GM23338 (cell line): Measurements from ENCODE around the gene KCTD17. TPM values are rescaled to one million over a fixed set of nuclear protein-coding genes. Genes with fewer than 3 reads are reported as not detected.

ENCODE experiments used
- ATAC-seq: fragments of 200-7000 bp; cut with Tn5 transposase; 3 replicates; pipeline ENCODE4 v1.9.1; 2020
- DNase-seq: peaks from one replicate; pipeline ENCODE4 v3.0.0-alpha.2; 2015; ENCODE audit warnings: low spot score
- H2AFZ ChIP-seq: fragments of 200-600 bp; sonication (generic); 2 replicates; pipeline ENCODE4 v1.8.0; 2016; ENCODE audit warnings: antibody characterized with exemption, mild to moderate bottlenecking, moderate library complexity
- H3F3A ChIP-seq: fragments of 200-600 bp; sonication (generic); replicated peaks from 2 replicates; pipeline ENCODE4 v1.8.0; 2017; ENCODE audit warnings: antibody characterized with exemption, mixed run types, low read depth
- H3K27ac ChIP-seq: fragments of 200-600 bp; sonication (generic); 2 replicates; pipeline ENCODE4 v1.6.1; 2016; ENCODE audit warnings: low read depth
- H3K27me3 ChIP-seq: fragments of 200-600 bp; sonication (generic); 2 replicates; pipeline ENCODE4 v1.8.0; 2016; ENCODE audit warnings: mild to moderate bottlenecking, mixed run types, moderate library complexity; ENCODE audit not compliant: insufficient read depth
- H3K36me3 ChIP-seq: fragments of 200-600 bp; sonication (generic); 2 replicates; pipeline ENCODE4 v1.8.0; 2016; ENCODE audit warnings: mild to moderate bottlenecking; ENCODE audit not compliant: insufficient read depth
- H3K4me1 ChIP-seq: fragments of 200-600 bp; sonication (generic); 2 replicates; pipeline ENCODE4 v1.8.0; 2016; ENCODE audit warnings: mild to moderate bottlenecking, moderate library complexity; ENCODE audit not compliant: insufficient read depth
- H3K4me2 ChIP-seq: fragments of 200-600 bp; sonication (generic); 2 replicates; pipeline ENCODE4 v1.7.1; 2017; ENCODE audit warnings: mixed run types
- H3K4me3 ChIP-seq: fragments of 200-600 bp; sonication (generic); 2 replicates; pipeline ENCODE4 v1.6.1; 2016; ENCODE audit warnings: mixed run types
- H3K79me2 ChIP-seq: fragments of 200-600 bp; sonication (generic); replicated peaks from 2 replicates; pipeline ENCODE4 v1.8.0; 2017; ENCODE audit warnings: mild to moderate bottlenecking; ENCODE audit not compliant: insufficient read depth
- H3K9me2 ChIP-seq: fragments of 200-600 bp; sonication (generic); 2 replicates; pipeline ENCODE4 v1.8.0; 2017; ENCODE audit not compliant: insufficient read depth
- H4K20me1 ChIP-seq: fragments of 200-600 bp; sonication (generic); replicated peaks from 2 replicates; pipeline ENCODE4 v1.8.0; 2017; ENCODE audit warnings: mild to moderate bottlenecking; ENCODE audit not compliant: insufficient read depth
- H3K27ac Mint-ChIP-seq: 2 replicates; pipeline ENCODE4 v1.8.0; 2020; ENCODE audit warnings: inconsistent platforms, mild to moderate bottlenecking, moderate library complexity, mixed read lengths
- H3K27me3 Mint-ChIP-seq: 3 replicates; pipeline ENCODE4 v1.8.0; 2022; ENCODE audit warnings: low read depth, mild to moderate bottlenecking, moderate library complexity, mixed read lengths, inconsistent platforms; ENCODE audit not compliant: insufficient read depth, poor library complexity
- H3K36me3 Mint-ChIP-seq: 3 replicates; pipeline ENCODE4 v1.8.0; 2021; ENCODE audit warnings: low read depth, mild to moderate bottlenecking, inconsistent platforms, moderate library complexity, mixed read lengths
- H3K4me1 Mint-ChIP-seq: 3 replicates; pipeline ENCODE4 v1.8.0; 2020; ENCODE audit warnings: mild to moderate bottlenecking, inconsistent platforms, mixed read lengths
- H3K4me3 Mint-ChIP-seq: 3 replicates; pipeline ENCODE4 v1.8.0; 2021; ENCODE audit warnings: moderate library complexity, mild to moderate bottlenecking, inconsistent platforms, mixed read lengths
- H3K9me3 Mint-ChIP-seq: 3 replicates; pipeline ENCODE4 v1.8.0; 2020; ENCODE audit warnings: moderate library complexity, mild to moderate bottlenecking, inconsistent platforms, mixed read lengths
- CREB1 ChIP-seq: fragments of 250-450 bp; sonication (Bioruptor Pico); IDR thresholded peaks from 2 replicates; pipeline ENCODE4 v1.5.0; 2020; ENCODE audit warnings: low read depth, mild to moderate bottlenecking, moderate library complexity
- EZH2 ChIP-seq: fragments of 200-600 bp; sonication (generic); IDR thresholded peaks from one replicate; pipeline ENCODE4 v1.8.0; 2017; ENCODE audit warnings: antibody characterized with exemption, mild to moderate bottlenecking, low read depth; ENCODE audit not compliant: unreplicated experiment
- EZH2phosphoT487 ChIP-seq: fragments of 200-600 bp; sonication (generic); IDR thresholded peaks from one replicate; pipeline ENCODE4 v1.8.1; 2018; ENCODE audit warnings: antibody characterized with exemption; ENCODE audit not compliant: unreplicated experiment
- JUNB ChIP-seq: IDR thresholded peaks from one replicate; pipeline ENCODE4 v1.6.1; 2016; ENCODE audit warnings: antibody characterized with exemption; ENCODE audit not compliant: unreplicated experiment
- NANOG ChIP-seq: IDR thresholded peaks from 2 replicates; pipeline ENCODE4 v1.6.1; 2016; ENCODE audit warnings: antibody characterized with exemption, borderline replicate concordance
- POLR2AphosphoS5 ChIP-seq: IDR thresholded peaks from 2 replicates; pipeline ENCODE4 v1.6.1; 2016; ENCODE audit warnings: antibody characterized with exemption, low read depth
- STAT1 ChIP-seq: IDR thresholded peaks from one replicate; pipeline ENCODE4 v1.6.1; 2016; ENCODE audit warnings: antibody characterized with exemption; ENCODE audit not compliant: unreplicated experiment
- ZNF114 ChIP-seq: fragments of 250-450 bp; sonication (Bioruptor Pico); IDR thresholded peaks from 2 replicates; pipeline ENCODE4 v1.5.0; 2020; ENCODE audit warnings: mild to moderate bottlenecking, moderate library complexity
- ZNF331 ChIP-seq: fragments of 250-450 bp; sonication (Bioruptor Pico); IDR thresholded peaks from 2 replicates; pipeline ENCODE4 v1.5.0; 2020; ENCODE audit warnings: low read depth, mild to moderate bottlenecking, moderate library complexity
- polyA plus RNA-seq: library from polyadenylated mRNA; unstranded; fragments of >200 nt; fragmentation: Nextera tagmentation; extraction: Ambion mirVana; gene quantifications from 2 replicates; pipeline ENCODE4 v1.2.1, GENCODE V29; 2016
- total RNA-seq: library from RNA; depleted of rRNA; stranded (reverse); fragments of >200 nt; shearing (Covaris generic); gene quantifications from 2 replicates; pipeline ENCODE4 v1.2.3, GENCODE V29; 2014
- TF ChIP-seq, protein P1 (sequence below): fragments of 250-450 bp; sonication (Bioruptor Pico); IDR thresholded peaks from 2 replicates; pipeline ENCODE4 v1.5.0; 2020; ENCODE audit warnings: mild to moderate bottlenecking, moderate library complexity
- TF ChIP-seq, protein P2 (sequence below): IDR thresholded peaks from 2 replicates; pipeline ENCODE4 v1.6.1; 2016; ENCODE audit warnings: antibody characterized with exemption
- TF ChIP-seq, protein P3 (sequence below): IDR thresholded peaks from one replicate; pipeline ENCODE4 v1.6.1; 2018; ENCODE audit warnings: antibody characterized with exemption; ENCODE audit not compliant: unreplicated experiment
- TF ChIP-seq, protein P4 (sequence below), 2 experiments: fragments of 200-600 bp in 1 of 2; sonication (generic) in 1 of 2; conservative IDR thresholded peaks; 2 replicates each; pipeline versions ENCODE4 v1.5.1 to v1.6.1; 2016 to 2017; ENCODE audit warnings: antibody characterized with exemption in 2 of 2, low read depth in 2 of 2, mild to moderate bottlenecking in 2 of 2, moderate library complexity in 1 of 2

KCTD17 gene
- total and polyA plus RNA-seq, 2 experiments from 2014 or later = 25.1 to 35.0 TPM

DNA sequence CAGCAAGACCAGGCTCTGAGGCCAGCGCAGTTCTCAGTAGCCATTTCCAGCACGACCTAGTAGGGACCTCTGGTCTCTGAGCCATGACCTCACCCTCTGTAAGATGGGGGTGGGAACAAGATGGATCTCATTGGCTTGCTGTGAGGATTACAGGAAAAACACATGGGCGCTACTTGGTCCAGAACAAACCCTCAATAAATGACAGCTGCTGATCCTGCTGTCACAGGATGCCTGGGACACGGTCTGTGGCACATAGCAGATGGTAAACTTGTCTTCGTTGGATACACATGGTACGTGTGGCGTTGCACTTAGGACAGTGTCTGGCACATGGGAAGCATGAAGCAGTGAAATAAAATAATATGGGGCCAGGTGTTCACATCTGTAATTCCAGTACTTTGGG is 4.5 kb upstream of the KCTD17 start:
- peaks cover 8% of the 10 kb centered on the region for H3K27me3 Mint-ChIP-seq
- no peaks in the 10 kb centered on the region for H3K36me3 ChIP-seq
- no peak overlapping the region for H3K27ac Mint-ChIP-seq
- H3K9me3 Mint-ChIP-seq = no peaks in the 10 kb centered on the region; the same call in 2 of the 3 replicates
- H4K20me1 ChIP-seq = no peaks in the 10 kb centered on the region
- H3K36me3 Mint-ChIP-seq = no peaks in the 10 kb centered on the region
- H3K4me1 ChIP-seq = no peaks in the 10 kb centered on the region; the same call in 1 of the 2 replicates
- H3K27ac ChIP-seq = no peak overlapping the region
- DNase-seq (no peak), ATAC-seq (no peak)
- no peak overlapping the region for H3K4me3 Mint-ChIP-seq
- no peak overlapping the region for H2AFZ ChIP-seq
- peaks cover 9% of the 10 kb centered on the region for H3K4me1 Mint-ChIP-seq
- H3K4me3 ChIP-seq = no peak overlapping the region
- H3K79me2 ChIP-seq = no peaks in the 10 kb centered on the region
- peaks cover 4% of the 10 kb centered on the region; the same call in 1 of the 2 replicates for H3K27me3 ChIP-seq
- TF ChIP-seq NANOG (no peak), EZH2 (no peak), ZNF114 (no peak), EZH2phosphoT487 (no peak), JUNB (no peak), ZNF331 (no peak), POLR2AphosphoS5 (no peak), STAT1 (no peak), CREB1 (no peak)
- TF ChIP-seq, protein P1, sequence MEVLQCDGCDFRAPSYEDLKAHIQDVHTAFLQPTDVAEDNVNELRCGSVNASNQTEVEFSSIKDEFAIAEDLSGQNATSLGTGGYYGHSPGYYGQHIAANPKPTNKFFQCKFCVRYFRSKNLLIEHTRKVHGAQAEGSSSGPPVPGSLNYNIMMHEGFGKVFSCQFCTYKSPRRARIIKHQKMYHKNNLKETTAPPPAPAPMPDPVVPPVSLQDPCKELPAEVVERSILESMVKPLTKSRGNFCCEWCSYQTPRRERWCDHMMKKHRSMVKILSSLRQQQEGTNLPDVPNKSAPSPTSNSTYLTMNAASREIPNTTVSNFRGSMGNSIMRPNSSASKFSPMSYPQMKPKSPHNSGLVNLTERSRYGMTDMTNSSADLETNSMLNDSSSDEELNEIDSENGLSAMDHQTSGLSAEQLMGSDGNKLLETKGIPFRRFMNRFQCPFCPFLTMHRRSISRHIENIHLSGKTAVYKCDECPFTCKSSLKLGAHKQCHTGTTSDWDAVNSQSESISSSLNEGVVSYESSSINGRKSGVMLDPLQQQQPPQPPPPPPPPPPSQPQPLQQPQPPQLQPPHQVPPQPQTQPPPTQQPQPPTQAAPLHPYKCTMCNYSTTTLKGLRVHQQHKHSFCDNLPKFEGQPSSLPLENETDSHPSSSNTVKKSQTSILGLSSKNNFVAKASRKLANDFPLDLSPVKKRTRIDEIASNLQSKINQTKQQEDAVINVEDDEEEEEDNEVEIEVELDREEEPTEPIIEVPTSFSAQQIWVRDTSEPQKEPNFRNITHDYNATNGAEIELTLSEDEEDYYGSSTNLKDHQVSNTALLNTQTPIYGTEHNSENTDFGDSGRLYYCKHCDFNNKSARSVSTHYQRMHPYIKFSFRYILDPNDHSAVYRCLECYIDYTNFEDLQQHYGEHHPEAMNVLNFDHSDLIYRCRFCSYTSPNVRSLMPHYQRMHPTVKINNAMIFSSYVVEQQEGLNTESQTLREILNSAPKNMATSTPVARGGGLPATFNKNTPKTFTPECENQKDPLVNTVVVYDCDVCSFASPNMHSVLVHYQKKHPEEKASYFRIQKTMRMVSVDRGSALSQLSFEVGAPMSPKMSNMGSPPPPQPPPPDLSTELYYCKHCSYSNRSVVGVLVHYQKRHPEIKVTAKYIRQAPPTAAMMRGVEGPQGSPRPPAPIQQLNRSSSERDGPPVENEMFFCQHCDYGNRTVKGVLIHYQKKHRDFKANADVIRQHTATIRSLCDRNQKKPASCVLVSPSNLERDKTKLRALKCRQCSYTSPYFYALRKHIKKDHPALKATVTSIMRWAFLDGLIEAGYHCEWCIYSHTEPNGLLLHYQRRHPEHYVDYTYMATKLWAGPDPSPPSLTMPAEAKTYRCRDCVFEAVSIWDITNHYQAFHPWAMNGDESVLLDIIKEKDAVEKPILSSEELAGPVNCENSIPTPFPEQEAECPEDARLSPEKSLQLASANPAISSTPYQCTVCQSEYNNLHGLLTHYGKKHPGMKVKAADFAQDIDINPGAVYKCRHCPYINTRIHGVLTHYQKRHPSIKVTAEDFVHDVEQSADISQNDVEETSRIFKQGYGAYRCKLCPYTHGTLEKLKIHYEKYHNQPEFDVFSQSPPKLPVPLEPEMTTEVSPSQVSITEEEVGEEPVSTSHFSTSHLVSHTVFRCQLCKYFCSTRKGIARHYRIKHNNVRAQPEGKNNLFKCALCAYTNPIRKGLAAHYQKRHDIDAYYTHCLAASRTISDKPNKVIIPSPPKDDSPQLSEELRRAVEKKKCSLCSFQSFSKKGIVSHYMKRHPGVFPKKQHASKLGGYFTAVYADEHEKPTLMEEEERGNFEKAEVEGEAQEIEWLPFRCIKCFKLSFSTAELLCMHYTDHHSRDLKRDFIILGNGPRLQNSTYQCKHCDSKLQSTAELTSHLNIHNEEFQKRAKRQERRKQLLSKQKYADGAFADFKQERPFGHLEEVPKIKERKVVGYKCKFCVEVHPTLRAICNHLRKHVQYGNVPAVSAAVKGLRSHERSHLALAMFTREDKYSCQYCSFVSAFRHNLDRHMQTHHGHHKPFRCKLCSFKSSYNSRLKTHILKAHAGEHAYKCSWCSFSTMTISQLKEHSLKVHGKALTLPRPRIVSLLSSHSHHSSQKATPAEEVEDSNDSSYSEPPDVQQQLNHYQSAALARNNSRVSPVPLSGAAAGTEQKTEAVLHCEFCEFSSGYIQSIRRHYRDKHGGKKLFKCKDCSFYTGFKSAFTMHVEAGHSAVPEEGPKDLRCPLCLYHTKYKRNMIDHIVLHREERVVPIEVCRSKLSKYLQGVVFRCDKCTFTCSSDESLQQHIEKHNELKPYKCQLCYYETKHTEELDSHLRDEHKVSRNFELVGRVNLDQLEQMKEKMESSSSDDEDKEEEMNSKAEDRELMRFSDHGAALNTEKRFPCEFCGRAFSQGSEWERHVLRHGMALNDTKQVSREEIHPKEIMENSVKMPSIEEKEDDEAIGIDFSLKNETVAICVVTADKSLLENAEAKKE (CRISPR knock-in tag) = no peak
- TF ChIP-seq, protein P2, sequence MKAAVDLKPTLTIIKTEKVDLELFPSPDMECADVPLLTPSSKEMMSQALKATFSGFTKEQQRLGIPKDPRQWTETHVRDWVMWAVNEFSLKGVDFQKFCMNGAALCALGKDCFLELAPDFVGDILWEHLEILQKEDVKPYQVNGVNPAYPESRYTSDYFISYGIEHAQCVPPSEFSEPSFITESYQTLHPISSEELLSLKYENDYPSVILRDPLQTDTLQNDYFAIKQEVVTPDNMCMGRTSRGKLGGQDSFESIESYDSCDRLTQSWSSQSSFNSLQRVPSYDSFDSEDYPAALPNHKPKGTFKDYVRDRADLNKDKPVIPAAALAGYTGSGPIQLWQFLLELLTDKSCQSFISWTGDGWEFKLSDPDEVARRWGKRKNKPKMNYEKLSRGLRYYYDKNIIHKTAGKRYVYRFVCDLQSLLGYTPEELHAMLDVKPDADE = no peak
- TF ChIP-seq, protein P3, sequence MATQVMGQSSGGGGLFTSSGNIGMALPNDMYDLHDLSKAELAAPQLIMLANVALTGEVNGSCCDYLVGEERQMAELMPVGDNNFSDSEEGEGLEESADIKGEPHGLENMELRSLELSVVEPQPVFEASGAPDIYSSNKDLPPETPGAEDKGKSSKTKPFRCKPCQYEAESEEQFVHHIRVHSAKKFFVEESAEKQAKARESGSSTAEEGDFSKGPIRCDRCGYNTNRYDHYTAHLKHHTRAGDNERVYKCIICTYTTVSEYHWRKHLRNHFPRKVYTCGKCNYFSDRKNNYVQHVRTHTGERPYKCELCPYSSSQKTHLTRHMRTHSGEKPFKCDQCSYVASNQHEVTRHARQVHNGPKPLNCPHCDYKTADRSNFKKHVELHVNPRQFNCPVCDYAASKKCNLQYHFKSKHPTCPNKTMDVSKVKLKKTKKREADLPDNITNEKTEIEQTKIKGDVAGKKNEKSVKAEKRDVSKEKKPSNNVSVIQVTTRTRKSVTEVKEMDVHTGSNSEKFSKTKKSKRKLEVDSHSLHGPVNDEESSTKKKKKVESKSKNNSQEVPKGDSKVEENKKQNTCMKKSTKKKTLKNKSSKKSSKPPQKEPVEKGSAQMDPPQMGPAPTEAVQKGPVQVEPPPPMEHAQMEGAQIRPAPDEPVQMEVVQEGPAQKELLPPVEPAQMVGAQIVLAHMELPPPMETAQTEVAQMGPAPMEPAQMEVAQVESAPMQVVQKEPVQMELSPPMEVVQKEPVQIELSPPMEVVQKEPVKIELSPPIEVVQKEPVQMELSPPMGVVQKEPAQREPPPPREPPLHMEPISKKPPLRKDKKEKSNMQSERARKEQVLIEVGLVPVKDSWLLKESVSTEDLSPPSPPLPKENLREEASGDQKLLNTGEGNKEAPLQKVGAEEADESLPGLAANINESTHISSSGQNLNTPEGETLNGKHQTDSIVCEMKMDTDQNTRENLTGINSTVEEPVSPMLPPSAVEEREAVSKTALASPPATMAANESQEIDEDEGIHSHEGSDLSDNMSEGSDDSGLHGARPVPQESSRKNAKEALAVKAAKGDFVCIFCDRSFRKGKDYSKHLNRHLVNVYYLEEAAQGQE = no peak
- TF ChIP-seq, protein P4, sequence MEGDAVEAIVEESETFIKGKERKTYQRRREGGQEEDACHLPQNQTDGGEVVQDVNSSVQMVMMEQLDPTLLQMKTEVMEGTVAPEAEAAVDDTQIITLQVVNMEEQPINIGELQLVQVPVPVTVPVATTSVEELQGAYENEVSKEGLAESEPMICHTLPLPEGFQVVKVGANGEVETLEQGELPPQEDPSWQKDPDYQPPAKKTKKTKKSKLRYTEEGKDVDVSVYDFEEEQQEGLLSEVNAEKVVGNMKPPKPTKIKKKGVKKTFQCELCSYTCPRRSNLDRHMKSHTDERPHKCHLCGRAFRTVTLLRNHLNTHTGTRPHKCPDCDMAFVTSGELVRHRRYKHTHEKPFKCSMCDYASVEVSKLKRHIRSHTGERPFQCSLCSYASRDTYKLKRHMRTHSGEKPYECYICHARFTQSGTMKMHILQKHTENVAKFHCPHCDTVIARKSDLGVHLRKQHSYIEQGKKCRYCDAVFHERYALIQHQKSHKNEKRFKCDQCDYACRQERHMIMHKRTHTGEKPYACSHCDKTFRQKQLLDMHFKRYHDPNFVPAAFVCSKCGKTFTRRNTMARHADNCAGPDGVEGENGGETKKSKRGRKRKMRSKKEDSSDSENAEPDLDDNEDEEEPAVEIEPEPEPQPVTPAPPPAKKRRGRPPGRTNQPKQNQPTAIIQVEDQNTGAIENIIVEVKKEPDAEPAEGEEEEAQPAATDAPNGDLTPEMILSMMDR (conservative IDR thresholded peaks at IDR 0.05; ENCODE audit: low read depth in 2 of 2) = no peak
- no peaks in the 10 kb centered on the region for H3F3A ChIP-seq
- no peak overlapping the region for H3K4me2 ChIP-seq
- H3K9me2 ChIP-seq = no peaks in the 10 kb centered on the region
